IPS-11a (cell line): ENCODE data around the gene PPIP5K2.
"Not testable (repeated sequence)": the region's sequence is repeated elsewhere in the genome, so short reads cannot be mapped to it uniquely, and the experiment has no call there.

ENCODE experiments used
- H3K4me3 ChIP-seq: one replicate; pipeline ENCODE4 v1.5.1; 2013; ENCODE audit warnings: low read depth, low read length, control low read depth

Gene PPIP5K2

DNA sequence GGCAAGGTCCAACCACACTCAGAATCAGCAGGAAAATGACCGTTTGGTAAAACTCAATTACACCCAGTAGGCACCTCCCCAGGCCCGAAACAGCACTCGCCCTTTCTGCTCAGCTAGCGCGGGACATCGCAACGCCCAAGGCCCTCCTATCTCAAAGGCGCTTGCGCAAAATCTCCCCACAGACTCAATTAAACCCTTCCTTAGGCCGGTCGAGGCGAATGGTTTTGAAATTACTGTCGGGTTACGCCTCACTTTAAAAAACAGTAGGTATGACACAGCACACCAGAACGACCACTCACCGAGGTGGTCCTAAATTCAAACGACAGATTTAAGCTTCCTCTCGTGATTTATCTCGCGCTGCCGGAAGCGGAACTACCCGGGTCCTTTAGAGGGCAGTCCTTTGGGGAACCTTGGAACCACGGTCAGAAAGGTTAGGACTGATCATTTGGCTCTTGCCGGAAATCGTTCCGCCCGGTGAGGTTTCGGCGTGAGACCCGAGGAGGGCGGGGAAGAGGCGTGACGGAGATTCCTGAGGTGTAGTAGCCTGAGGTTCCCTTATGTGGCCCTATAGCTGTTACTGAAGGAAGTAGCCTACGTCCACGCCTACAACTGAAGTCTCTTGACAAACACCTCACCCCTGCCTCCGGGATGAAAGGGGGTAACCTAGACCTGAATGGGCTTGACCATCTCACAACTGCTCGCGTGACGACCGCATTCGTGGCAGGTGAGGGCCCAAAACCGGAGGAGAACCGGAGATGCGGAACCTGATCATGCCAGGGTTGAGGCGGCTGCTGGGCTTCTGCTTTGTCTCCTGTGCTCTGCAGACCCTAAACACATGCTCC is at the start of gene PPIP5K2, which contains the start of gene GIN1:
PPIP5K2 (plus strand) TSS at position 537 of the 842 bp plus-strand sequence. CDS start 9,289 bp downstream, outside the sequence.
GIN1 (minus strand) TSS at position 374 of the 842 bp plus-strand sequence. CDS start 11,431 bp downstream, outside the sequence.
- H3K4me3 ChIP-seq = peak within 1 kb of the TSS; percentile 91

DNA sequence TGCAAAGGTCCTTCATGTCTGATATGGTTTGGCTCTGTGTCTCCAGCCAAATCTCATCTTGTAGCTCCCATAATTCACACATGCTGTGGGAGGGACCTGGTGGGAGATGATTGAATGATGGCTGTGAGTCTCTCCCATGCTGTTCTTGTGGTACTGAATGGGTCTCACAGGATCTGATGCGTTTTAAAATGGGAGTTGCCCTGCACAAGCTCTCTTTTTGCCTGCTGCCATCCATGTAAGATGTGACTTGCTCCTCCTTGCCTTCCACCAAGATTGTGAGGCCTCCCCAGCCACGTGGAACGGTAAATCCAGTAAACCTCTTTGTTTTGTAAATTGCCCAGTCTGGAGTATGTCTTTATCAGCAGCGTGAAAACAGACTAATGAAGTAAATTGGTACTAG is 46.6 kb upstream of the PPIP5K2 start:
- H3K4me3 ChIP-seq = not testable (repeated sequence)

DNA sequence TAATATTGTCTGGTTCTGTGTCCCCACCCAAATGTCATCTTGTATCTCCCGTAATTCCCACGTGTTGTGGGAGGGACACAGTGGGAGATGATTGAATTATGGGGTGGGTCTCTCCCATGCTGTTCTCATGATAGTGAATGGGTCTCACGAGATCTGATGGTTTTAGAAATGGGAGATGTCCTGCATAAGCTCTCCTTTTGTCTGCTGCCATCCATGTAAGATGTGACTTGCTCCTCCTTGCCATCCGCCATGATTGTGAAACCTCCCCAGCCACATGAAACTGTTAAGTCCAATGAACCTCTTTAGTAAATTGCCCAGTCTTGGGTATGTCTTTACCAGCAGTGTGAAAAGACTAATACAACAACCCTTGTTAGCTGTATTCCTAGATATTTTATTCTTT is 44.7 kb upstream of the PPIP5K2 start:
- H3K4me3 ChIP-seq = no peak overlapping the region

DNA sequence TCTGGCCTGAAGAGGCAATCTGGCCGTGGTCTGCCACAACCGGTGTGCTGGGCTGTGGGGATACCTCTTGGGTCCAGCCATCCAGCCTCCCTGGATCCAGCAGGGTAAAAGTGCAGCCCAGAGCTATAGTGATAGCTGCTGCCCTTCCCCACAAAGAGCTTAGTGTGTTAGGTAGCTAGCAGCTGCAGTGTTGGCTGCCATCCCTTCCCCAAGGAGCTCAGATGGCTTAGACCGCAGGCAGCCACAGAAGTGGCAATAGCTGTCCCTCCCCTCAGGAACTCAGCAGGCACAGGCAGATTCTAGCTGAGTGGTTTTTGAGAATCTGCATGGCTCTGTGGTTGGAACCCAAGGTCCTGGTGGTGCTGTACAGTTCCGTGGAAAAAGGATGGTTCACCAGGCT is 40.3 kb upstream of the PPIP5K2 start:
- H3K4me3 ChIP-seq = no peak overlapping the region

DNA sequence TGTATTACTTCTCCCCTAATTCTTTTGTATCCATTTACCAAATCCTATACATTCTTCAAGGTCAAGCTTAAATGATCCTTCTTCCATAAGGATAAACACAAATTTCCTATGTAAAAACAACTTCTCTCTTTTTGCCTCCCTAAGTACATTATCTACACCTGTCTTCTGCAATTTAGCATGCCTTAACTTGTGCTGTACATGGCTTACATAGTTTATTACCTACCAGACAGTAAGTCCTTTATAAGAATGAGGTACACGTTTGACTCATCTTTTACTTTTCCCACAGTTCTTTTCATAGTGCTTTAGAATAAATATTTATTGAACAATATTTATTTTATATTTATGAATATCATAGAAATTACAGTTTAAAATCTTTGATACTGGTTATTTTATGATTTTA is 33.6 kb upstream of the PPIP5K2 start:
- H3K4me3 ChIP-seq = no peak overlapping the region

DNA sequence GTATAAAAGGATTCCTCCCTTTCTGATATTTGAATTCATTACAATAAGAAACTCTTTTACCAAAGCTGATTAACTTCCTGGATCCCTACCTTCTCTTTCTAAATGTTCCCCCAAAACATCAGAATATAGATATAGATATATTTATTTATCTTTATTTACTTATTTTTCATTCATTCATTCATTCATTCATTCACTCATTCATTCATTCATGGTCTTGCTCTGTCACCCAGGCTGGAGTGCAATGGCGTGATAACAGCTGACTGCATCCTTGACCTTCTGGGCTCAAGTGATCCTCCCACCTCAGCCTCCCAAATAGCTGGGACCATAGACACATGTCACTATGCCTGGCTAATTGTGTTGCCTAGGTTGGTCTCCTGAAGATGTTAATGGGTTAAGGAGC is 30.8 kb upstream of the PPIP5K2 start:
- H3K4me3 ChIP-seq = no peak overlapping the region

DNA sequence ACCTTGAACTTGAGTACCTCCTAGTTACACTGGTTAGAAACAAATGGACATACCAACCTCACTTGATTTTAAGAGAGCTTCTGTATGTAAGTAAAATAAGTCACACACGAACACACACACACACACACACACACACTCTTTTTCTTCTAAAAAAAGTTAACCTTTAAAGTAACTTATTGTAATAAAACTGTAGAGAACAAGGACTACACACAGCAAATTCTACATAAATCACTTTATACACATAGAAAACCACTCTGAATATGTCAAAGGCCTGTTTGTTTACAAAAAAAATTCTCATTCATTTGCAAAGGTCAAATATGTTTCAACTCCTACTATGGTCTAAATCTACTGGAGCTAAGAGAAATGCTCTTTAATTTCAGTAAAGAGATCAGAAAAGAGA is 29.3 kb upstream of the PPIP5K2 start:
- H3K4me3 ChIP-seq = no peak overlapping the region

DNA sequence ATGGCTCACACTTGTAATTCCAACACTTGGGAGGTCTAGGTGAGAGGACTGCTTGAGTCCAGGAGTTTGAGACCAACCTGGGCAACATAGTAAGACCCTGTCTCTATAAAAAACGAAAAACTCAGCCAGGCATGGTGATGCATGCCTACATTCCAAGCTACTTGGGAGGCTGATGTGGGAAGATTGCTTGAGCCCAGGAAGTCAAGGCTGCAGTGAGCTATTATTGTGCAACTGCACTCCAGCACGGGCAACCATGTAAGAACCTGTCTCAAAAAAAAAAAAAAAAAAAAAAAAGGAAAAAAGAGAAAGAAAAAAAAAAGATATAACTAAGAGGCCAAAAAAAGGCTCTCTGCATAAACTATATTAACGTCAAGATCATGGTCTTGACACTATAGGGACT is 27.4 kb upstream of the PPIP5K2 start:
- no peak overlapping the region for H3K4me3 ChIP-seq

DNA sequence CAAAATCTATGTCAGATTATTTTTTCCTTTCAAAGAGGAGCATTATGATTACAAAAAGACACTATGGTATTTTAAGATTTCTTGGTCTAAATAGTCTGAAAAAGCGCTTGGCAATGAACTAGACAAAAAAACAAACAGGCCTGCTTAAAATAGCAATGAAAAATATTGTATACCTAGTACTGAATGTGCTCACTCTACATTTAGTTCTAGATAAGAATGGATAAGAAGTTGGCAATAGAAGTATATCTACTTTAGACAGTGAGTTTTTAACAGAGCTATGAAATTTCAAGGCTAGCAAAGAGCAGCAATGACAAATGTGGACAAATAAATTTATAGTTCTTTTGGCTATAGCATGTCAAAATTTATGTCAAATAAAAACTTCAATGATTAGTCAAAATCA is 26.4 kb upstream of the PPIP5K2 start:
- H3K4me3 ChIP-seq = no peak overlapping the region

DNA sequence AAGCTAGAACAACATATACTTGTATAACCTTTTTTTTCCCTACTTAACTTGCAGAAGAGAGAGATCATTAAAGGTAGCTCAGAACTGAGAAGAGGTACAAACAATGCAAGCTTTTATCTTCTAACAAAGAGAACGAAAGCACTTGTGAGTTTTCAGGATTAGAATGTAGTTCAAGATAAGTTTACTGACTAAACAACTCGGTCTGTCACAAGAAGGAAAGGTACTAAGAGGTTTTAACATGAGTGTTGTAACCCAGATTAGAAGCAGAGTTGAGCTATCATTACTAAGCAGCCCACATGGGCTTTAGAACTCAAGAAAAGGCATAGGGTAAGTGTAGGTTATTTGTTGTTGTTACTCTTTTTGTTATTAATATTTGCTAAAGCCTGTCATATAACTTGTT is 25.4 kb upstream of the PPIP5K2 start:
- H3K4me3 ChIP-seq = no peak overlapping the region

DNA sequence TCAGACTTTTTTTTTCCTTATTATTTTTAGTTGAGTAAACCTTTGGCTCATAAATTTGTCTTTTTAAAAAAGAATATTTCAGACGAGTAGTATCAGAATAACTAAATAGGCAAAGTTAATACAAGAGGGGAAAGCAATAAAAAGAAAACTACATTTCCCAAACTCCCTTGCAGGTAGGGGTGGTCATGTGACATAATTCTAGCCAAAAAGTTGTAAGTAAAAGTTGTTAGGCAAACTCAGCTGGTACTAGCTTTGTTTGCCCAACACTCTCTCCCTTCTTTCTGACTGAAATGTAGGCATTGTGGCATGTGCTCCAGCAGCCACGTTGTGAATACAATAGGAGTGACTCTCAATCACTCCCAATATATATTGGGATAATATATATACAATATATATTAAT is 21.1 kb upstream of the PPIP5K2 start:
- H3K4me3 ChIP-seq = no peak overlapping the region

DNA sequence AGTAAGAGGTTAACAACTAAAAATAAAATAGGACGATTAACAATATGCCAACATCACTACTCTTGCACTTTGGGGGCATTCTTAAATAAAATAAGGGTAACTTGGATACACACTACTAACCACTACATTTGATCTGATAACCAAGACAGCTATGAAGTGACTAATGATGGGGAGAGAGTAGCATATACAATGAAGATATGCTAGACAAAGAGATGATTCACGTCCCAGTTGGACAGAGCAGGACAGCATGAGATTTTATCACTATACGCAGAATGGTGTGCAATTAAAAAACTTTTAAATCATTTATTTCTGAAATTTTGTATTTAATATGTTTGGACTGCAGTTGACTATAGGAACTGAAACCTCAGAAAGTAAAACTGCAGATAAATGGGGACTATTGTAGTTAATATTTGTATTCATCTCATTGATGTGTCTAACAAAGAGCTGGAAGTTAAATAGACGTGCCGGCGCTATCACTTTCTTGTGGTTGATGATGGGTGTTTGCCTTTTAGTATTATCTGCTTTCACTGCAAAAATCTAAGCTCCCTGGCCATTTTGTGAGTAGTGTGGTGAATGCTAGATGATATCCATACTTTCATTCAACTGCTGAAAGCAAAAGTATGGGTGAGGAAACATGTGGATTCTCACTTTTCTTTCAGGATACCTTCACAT is 18.9 kb upstream of the PPIP5K2 start:
- H3K4me3 ChIP-seq = no peak overlapping the region

DNA sequence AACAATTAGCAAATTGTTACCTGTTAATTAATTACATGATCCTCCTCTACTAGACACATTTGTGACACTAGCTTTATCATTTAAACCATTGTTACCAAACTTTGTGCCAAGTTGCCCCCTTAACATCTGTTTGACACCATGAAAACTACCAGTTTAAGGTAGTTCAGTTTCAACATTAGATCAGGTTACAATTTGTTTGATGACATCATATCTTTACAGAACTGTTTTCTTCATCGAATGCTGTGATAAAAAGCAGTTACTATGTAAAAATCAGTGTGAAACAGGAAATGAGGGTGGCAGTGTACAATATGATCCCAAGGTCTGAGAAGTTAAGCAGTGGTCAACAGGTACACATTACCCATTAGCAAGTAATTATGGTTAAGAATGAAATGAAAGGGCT is 17.9 kb upstream of the PPIP5K2 start:
- H3K4me3 ChIP-seq = no peak overlapping the region

DNA sequence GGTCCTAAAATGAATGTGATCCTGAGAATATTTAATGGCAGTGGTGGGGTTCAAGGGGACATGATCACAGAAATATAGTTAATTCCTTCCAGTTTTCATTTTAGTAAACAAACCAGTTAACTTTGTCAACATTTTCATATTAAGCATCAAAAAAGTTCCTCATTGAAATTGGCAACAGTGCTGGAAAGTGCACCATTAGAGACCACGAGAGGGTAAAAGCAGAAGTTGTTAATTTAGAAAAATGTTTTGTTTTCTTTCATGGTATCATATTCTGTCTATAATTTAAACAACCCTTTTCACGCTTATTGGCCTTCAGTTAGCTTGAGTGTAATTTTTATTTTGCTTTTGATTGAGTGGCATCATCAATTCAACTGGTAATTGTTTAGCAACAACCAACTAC is 12.0 kb upstream of the PPIP5K2 start:
- H3K4me3 ChIP-seq = no peak overlapping the region

DNA sequence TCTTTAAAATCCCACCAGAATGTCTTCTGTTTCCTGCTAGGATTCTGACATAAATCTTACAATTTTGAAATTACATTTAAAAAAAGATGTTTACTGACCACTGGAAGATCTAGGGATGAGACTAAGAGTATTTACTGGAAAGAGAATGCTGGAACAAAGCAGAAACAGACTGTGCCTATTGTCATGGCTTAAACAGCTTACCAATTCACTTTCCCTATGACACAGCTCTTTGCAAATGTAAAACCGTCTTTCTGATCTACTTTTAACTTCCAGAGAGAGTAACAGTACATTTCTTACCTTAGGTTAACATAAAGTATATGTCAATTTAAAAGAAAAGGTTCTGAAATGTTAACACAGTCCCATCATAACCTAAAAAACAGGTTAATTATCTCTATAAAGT is 10.8 kb upstream of the PPIP5K2 start:
- H3K4me3 ChIP-seq = no peak overlapping the region

DNA sequence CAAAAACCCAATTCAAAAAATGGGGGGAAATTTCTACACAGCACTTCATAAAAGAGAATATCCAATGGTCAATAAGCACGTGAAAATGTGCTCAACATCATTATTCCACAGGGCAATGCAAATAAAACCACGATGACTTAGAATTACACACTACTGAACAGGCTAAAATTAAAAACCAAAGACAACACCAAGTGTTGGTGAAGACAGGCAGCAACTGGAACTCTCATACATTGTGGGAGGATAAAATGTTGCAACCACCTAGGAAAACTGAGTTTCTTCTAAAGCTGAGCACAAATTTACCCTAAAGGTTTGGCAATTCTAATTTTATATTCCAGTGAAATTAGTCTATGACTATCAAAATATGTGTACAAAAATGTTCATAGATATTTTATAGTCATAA is 9.7 kb upstream of the PPIP5K2 start:
- no peak overlapping the region for H3K4me3 ChIP-seq

DNA sequence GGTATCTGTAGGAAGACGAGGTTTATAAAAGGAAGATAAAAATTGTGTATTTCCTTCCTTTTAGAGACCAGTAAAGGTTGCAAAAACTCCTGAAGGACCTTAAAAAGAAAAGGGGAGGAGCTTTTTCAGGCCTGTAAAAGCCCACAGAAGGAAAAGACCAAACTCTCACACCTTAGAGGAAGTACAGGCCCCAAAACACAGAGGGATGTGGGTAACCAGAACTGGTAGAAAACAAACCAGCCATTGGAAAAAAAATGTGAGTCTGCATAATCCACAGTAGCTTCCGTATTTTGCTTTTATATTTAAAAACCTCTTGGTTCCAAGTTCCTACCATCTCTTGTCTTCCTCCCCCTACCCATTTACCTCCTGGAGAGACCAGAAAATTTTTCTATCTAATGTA is 8.6 kb upstream of the PPIP5K2 start:
- H3K4me3 ChIP-seq = no peak overlapping the region

DNA sequence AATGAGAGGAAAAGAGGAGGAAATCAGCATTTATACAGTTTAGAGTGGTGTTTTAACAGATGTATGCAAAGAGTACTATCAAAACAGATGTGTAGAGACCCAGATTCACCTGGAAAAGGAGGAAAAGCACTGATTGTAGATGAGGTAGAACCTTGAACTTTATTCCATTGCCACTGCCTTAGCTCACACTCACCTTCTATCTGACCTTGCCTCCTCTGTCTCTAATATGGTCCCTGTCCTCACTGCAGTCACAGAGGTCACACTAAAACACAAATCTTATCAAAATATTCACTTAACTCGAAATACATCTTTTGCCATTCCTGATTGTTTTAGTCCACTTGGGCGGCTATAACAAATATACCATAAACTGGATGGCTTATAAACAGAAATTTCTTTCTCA is 7.2 kb upstream of the PPIP5K2 start:
- no peak overlapping the region for H3K4me3 ChIP-seq

DNA sequence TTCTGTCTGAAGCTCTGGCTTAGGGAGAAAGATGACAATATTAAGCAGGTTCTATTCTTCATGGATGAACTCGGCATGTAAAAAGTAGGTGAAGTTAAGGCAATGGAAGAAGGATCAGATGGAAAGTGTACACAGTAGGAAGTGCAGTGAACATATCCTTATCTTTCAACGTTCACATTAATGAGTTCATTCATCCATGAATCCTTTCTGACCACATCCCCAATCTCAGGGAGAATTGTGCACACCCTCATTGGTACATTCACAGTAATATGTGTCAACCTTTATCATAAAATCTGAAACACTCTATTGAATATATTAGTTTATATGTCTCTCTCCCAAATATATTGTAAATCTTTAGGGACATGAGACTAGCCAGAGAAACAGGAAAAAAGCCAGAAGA is 5.7 kb upstream of the PPIP5K2 start:
- H3K4me3 ChIP-seq = no peak overlapping the region

DNA sequence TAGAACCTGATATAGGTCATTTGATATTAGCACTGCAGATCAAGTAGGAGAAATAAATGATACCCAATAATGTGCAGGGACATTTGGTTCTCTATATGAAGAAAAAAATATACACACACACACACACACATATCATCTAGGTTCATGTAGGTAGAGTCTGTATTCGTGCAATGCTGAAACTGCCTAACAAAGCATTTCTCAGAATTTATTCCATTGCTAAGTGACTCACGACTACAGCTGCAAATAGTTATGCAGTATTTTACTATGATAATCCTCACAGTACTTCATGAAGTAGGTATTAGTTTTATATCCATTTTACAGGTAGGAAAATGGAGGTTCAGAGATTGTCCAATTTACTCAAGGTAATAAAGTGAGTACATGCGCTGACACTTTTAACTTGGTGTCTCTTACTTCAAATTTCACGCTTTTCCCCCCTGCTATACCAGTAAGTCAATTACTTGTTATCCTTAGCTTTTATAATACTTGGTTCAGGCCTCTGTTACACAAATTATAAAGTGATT is 2.6 kb upstream of the PPIP5K2 start:
- no peak overlapping the region for H3K4me3 ChIP-seq

DNA sequence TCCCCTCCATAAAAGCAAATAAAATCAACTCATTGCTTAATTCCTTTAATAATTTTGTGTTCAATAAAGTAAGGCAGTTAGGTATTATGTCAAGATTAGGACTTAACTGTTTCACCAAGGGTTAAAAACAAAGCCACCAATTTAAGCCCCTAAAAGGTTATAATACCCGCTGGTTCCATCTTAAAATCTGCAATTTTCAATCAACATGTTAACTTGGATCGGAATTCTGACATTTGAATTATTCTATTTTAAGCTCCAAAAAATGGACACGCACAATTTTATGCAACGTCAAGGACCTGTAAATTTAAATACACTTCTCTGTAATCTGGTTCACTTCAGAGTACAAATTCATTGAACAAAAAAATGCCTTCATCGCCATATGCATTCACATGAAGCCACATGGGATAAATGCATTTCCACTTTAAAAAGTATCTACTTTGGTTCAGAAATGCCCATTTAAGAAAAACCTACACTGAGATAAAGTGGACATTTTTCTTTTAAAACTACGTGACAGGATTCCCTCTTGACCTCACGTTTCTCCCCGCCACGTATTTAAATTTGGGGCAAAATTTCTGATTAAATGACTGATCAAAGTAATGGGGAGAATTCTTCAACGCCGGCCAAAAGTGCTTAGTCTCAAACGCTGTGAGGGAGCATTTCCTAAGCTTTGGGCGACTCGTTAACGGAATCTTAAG is 884 bp upstream of the PPIP5K2 start:
- peak overlapping the region; percentile 91 for H3K4me3 ChIP-seq
